Naive thymus-derived CD4-positive, alpha-beta T cell (primary cell): Measurements from ENCODE around the gene SCAMP2. TPM values are rescaled to one million over a fixed set of nuclear protein-coding genes. Genes with fewer than 3 reads are reported as not detected.

Experiments used
- ATAC-seq: fragments of 150-1000 bp; cut with Tn5 transposase; 2 replicates; pipeline ENCODE4 v1.10.0; 2021; ENCODE audit warnings: mild to moderate bottlenecking, moderate library complexity
- CTCF ChIA-PET: fragments of 350-600 bp; sonication (Branson Sonifier 250); formaldehyde crosslinking; loops from one replicate; lab custom pipeline; 2021; ENCODE audit warnings: antibody characterized with exemption; lab: Charles Lee
- POLR2A ChIA-PET: fragments of 350-600 bp; sonication (Branson Sonifier 250); formaldehyde crosslinking; loops from one replicate; lab custom pipeline; 2021; ENCODE audit warnings: antibody characterized with exemption, inconsistent platforms; lab: Charles Lee
- DNase-seq, 9 donors: peaks; one replicate each; pipeline versions ENCODE4 v3.0.0 to v3.0.0-alpha.2; 2020 to 2022; ENCODE audit warnings: mixed read lengths in 1 of 9
- H3K27ac ChIP-seq: one replicate; pipeline ENCODE4 v1.7.0; 2013; ENCODE audit warnings: mild to moderate bottlenecking, low read depth, low read length, moderate library complexity
- H3K27me3 ChIP-seq, 2 donors: one replicate each; pipeline ENCODE4 v1.7.0; 2013; ENCODE audit warnings: low read length in 2 of 2, mild to moderate bottlenecking in 2 of 2, moderate library complexity in 2 of 2; ENCODE audit not compliant: control insufficient read depth in 2 of 2, insufficient read depth in 2 of 2
- H3K36me3 ChIP-seq, 3 experiments: 1 replicate in 2 of 3; 2 replicates in 1 of 3; pipeline ENCODE4 v1.7.0; 2013; ENCODE audit warnings: low read length in 3 of 3, mild to moderate bottlenecking in 3 of 3, moderate library complexity in 1 of 3; ENCODE audit not compliant: insufficient read depth in 3 of 3, control insufficient read depth in 2 of 3
- H3K4me1 ChIP-seq, 2 donors: one replicate each; pipeline ENCODE4 v1.7.0; 2013; ENCODE audit warnings: low read length in 2 of 2, mild to moderate bottlenecking in 2 of 2, moderate library complexity in 1 of 2; ENCODE audit not compliant: control insufficient read depth in 2 of 2, insufficient read depth in 2 of 2
- H3K4me3 ChIP-seq: 2 replicates; pipeline ENCODE4 v1.7.0; 2013; ENCODE audit warnings: mild to moderate bottlenecking, low read length
- H3K9me3 ChIP-seq, 3 experiments: 1 replicate in 2 of 3; 2 replicates in 1 of 3; pipeline ENCODE4 v1.7.0; 2013; ENCODE audit warnings: low read length in 3 of 3; ENCODE audit not compliant: control insufficient read depth in 2 of 3
- H3K27ac Mint-ChIP-seq, 9 donors: one replicate each; pipeline ENCODE4 v1.8.0; 2020 to 2022; ENCODE audit warnings: mixed read lengths in 9 of 9, mild to moderate bottlenecking in 8 of 9, moderate library complexity in 5 of 9, inconsistent platforms in 2 of 9
- H3K27me3 Mint-ChIP-seq, 5 donors: one replicate each; pipeline ENCODE4 v1.8.0; 2021 to 2022; ENCODE audit warnings: mixed read lengths in 5 of 5, mild to moderate bottlenecking in 1 of 5
- H3K36me3 Mint-ChIP-seq, 5 donors: one replicate each; pipeline ENCODE4 v1.8.0; 2020 to 2022; ENCODE audit warnings: mixed read lengths in 5 of 5, mild to moderate bottlenecking in 3 of 5, inconsistent platforms in 1 of 5
- H3K4me1 Mint-ChIP-seq, 7 donors: one replicate each; pipeline ENCODE4 v1.8.0; 2020 to 2022; ENCODE audit warnings: mixed read lengths in 7 of 7, mild to moderate bottlenecking in 3 of 7, inconsistent platforms in 1 of 7
- H3K4me3 Mint-ChIP-seq, 10 donors: one replicate each; pipeline ENCODE4 v1.8.0; 2020 to 2022; ENCODE audit warnings: mild to moderate bottlenecking in 10 of 10, mixed read lengths in 10 of 10, moderate library complexity in 6 of 10, inconsistent platforms in 2 of 10
- H3K9me3 Mint-ChIP-seq, 11 donors: one replicate each; pipeline ENCODE4 v1.8.0; 2020 to 2022; ENCODE audit warnings: mixed read lengths in 11 of 11, mild to moderate bottlenecking in 4 of 11, inconsistent platforms in 1 of 11, moderate library complexity in 1 of 11
- intact Hi-C, 2 donors: fragments of 100-400 bp; cut with micrococcal nuclease; formaldehyde crosslinking; loops; one replicate each; pipeline ENCODE4 v1.15.1; 2023
- polyA plus RNA-seq, 2 donors: library from polyadenylated mRNA; unstranded; fragments of 300-500 nt; fragmentation: Illumina TruSeq; gene quantifications; one replicate each; pipeline ENCODE4 v1.2.3, GENCODE V29; 2021
- total RNA-seq, 6 experiments: library from RNA in 5 of 6; stranded (reverse) in 5 of 6; gene quantifications; 1 replicate in 5 of 6; 2 replicates in 1 of 6; pipeline ENCODE4 v1.2.3 and lab custom pipeline; 2021 to 2026

The SCAMP2 gene
- total and polyA plus RNA-seq, 7 experiments from 2014 or later: 78.9 to 141 (median 122) TPM

DNA sequence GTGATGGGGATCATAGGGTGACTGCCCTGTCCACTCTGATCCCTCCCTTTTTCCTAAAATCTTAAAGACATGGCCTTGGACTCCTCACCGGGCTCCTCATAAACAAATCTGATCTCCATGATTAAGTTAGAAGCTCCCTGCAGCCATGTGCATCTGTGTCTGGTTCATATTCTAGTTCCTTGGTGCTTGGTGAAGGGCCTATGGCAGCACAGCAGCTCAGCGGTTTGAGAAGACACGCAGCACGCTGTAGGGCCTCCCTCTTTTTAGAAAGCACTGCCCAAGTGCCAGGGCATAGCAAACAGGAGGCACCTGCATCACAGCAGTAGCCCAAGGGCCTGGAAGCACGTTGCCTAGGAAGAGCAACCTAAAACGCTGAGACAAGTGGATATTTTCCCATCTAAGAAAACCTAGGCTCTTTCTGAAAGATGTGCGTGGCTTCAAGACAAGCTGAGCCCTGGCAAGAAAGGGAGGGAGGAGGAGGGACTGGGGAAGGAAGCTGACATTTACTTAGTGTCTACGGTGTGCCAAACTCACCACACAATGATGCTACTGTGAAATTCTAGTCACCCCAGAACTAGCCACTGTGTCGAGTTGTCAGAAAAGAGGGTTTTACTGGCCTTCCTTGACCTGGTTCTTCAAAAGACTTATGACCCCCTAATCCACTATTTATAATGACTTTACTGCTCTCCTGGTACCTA lies 15.3 kb downstream of the SCAMP2 start:
- H3K27ac Mint-ChIP-seq: peak overlapping the region; percentile 30 to 83 (median 72)
- H3K9me3 ChIP-seq: no peaks in the 10 kb centered on the region
- H3K36me3 Mint-ChIP-seq: peaks cover 0 to 15% (median 4%) of the 10 kb centered on the region in 5 donors
- peak; percentile 56 for ATAC-seq
- no peaks in the 10 kb centered on the region for H3K9me3 Mint-ChIP-seq
- peaks cover 23 to 34% of the 10 kb centered on the region in 2 donors for H3K4me1 ChIP-seq
- CTCF ChIA-PET: interaction anchor here (1.2 to 1.5 kb wide), 3 partner anchors 10 to 44 kb away, joined by 3 to 4 read pairs (median 4); no protein-coding TSS in a partner anchor
- POLR2A ChIA-PET: interaction anchor here (0.6 to 2.0 kb wide), 4 partner anchors 10 to 83 kb away, joined by 3 to 9 read pairs (median 5); partner anchors contain the start of gene SCAMP2
- no peak for DNase-seq
- H3K27me3 Mint-ChIP-seq: no peaks in the 10 kb centered on the region
- intact Hi-C loops: loop anchor here in 1 of 2 donors (2.0 kb wide), 1 partner anchor 13 kb away; no protein-coding TSS in a partner anchor
- H3K27ac ChIP-seq: peak overlapping the region; percentile 10
- peaks cover 19 to 45% (median 33%) of the 10 kb centered on the region in 7 donors for H3K4me1 Mint-ChIP-seq
- no peaks in the 10 kb centered on the region for H3K27me3 ChIP-seq
- H3K4me3 Mint-ChIP-seq: peak overlapping the region in 5 of 10 donors; percentile 9 to 59 (median 41)
- peaks cover 0 to 25% (median 11%) of the 10 kb centered on the region in 3 experiments for H3K36me3 ChIP-seq
- H3K4me3 ChIP-seq: no peak overlapping the region

DNA sequence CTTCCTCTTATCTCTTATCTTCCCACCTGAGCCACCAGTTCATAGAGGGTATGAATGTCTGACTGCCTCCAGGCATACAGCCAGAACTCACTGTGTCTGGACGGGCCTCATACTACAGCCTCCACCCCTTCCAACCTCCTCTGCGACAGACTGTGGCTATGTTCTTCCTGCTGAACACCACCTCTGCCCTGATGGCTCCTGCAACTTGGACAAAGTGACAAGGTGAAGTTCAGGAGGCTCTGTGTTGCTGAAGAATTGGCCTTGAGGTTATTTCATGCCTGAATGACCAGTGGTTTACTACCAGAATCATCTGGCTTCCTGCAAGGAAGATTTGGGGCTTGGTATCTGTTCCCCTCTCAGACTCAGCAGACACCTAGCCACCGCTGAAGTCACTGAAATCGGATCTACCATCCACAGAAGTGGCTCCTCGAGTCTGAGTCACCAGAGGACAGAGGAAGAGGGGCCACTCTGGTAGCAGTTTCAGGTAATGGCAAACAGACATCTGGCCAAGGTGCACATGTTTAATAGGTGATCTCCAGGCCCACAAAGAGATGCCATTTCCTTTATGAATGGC lies 16.0 kb downstream of the SCAMP2 start:
- POLR2A ChIA-PET: interaction anchor here (1.0 to 1.8 kb wide), 3 partner anchors 13 to 14 kb away, joined by 3 to 9 read pairs (median 6); no protein-coding TSS in a partner anchor
- CTCF ChIA-PET: no interaction called here
- Histone ChIP-seq H3K4me1 (peaks cover 23 to 34% of the 10 kb centered on the region in 2 donors), H3K9me3 (no peaks in the 10 kb centered on the region), H3K4me3 (no peak overlapping the region), H3K27ac (peak overlapping the region; percentile 16), H3K27me3 (no peaks in the 10 kb centered on the region), H3K36me3 (peaks cover 3 to 31% (median 17%) of the 10 kb centered on the region in 3 experiments)
- Mint-ChIP-seq H3K36me3 (peaks cover 0 to 18% (median 4%) of the 10 kb centered on the region in 5 donors), H3K4me3 (peak overlapping the region in 1 of 10 donors; percentile 42), H3K27me3 (no peaks in the 10 kb centered on the region), H3K4me1 (peaks cover 19 to 41% (median 33%) of the 10 kb centered on the region in 7 donors), H3K27ac (peak overlapping the region in 8 of 9 donors; percentile 30 to 90 (median 80)), H3K9me3 (no peaks in the 10 kb centered on the region)
- DNase-seq (no peak), ATAC-seq (peak; percentile 29)
- intact Hi-C loops: no loop called here

DNA sequence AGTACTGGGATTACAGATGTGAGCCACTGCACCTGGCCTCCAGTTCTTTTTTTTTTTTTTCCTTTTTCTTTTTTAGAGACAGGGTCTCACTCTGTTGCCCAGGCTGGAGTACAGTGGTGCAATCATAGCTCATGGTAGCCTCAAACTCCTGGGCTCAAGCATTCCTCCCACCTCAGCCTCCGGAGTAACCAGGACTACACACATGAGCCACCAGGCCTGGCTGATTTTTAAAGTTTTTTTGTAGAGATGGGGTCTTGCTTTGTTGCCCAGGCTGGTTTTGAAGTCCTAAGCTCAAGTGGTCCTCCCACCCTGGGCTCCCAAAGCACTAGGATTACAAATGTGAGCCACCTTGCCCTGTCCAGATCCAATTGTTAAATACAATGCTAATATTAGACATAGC lies 16.6 kb downstream of the SCAMP2 start:
- Histone ChIP-seq H3K36me3 (peaks cover 9 to 37% (median 20%) of the 10 kb centered on the region in 3 experiments), H3K4me1 (peaks cover 23 to 34% of the 10 kb centered on the region in 2 donors), H3K9me3 (no peaks in the 10 kb centered on the region), H3K4me3 (no peak overlapping the region), H3K27me3 (no peaks in the 10 kb centered on the region), H3K27ac (peak overlapping the region; percentile 16)
- no peak overlapping the region for H3K4me3 Mint-ChIP-seq
- ATAC-seq: no peak
- peaks cover 19 to 40% (median 35%) of the 10 kb centered on the region in 7 donors for H3K4me1 Mint-ChIP-seq
- peak overlapping the region; percentile 30 to 81 (median 70) for H3K27ac Mint-ChIP-seq
- no peaks in the 10 kb centered on the region for H3K27me3 Mint-ChIP-seq
- intact Hi-C loops: no loop called here
- ChIA-PET CTCF (no interaction called here), POLR2A (interaction anchor here (1.0 to 1.8 kb wide), 4 partner anchors 12 to 14 kb away, joined by 3 to 9 read pairs (median 4); no protein-coding TSS in a partner anchor)
- no peaks in the 10 kb centered on the region for H3K9me3 Mint-ChIP-seq
- DNase-seq: no peak
- H3K36me3 Mint-ChIP-seq: peaks cover 0 to 24% (median 4%) of the 10 kb centered on the region in 5 donors

DNA sequence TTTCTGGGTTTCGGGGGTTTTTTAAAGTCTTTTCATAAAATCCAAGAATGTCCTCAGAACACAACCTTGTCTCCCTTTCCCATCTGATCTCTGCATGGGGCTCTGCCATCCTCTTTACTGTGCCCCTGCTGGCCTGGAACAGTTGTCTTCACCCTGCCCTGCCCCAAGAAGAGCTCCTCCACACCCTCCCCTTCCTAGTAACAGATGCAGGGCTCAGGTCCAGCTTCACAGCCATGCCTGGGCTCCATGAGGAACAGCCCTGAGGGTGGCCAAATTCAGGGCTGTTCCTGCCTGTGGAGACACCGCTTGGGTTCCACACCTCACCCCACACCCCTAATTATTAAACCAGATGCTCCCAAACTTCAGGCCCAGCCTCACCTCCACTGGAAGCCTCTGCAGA lies 17.3 kb downstream of the SCAMP2 start:
- intact Hi-C loops: no loop called here
- Mint-ChIP-seq H3K27ac (peak overlapping the region in 8 of 9 donors; percentile 31 to 89 (median 72)), H3K4me3 (no peak overlapping the region), H3K36me3 (peaks cover 0 to 29% (median 4%) of the 10 kb centered on the region in 5 donors), H3K4me1 (peaks cover 19 to 36% (median 34%) of the 10 kb centered on the region in 7 donors), H3K27me3 (no peaks in the 10 kb centered on the region), H3K9me3 (no peaks in the 10 kb centered on the region)
- Histone ChIP-seq H3K4me3 (no peak overlapping the region), H3K27me3 (no peaks in the 10 kb centered on the region), H3K9me3 (no peaks in the 10 kb centered on the region), H3K36me3 (peaks cover 10 to 44% (median 27%) of the 10 kb centered on the region in 3 experiments), H3K27ac (no peak overlapping the region), H3K4me1 (peaks cover 23 to 34% of the 10 kb centered on the region in 2 donors)
- DNase-seq (no peak), ATAC-seq (no peak)
- POLR2A ChIA-PET: interaction anchor here (1.0 to 1.8 kb wide), 4 partner anchors 11 to 56 kb away, joined by 3 to 9 read pairs (median 4); no protein-coding TSS in a partner anchor
- CTCF ChIA-PET: no interaction called here

DNA sequence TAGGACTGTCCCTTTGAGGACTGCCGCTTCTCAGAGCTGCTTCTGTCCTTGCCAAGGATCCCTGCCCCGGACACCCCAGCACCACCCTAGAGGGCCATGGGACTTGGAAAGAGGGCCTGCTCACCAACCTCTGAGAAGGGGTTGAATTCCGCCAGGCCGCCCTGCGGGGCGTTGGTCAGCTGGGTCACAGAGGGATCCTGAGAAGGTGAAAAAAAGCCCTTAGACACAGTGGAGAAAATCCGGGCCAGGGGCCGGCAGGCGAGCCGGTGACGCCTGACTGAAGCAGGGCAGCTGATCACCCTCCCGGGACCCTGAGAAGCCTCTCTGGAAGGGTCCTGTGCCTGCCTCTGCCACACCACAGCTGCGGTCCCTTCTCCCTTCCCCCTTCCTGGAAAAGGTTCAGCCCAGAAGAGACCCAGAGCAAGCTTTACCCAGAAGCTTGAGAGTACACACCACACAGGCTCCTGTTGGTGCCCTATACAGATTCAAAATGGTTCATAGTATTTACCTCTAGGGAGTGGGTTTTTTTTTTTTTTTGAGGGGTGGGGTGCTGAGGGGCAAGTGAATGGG lies 18.6 kb downstream of the SCAMP2 start:
- H3K4me3 ChIP-seq: no peak overlapping the region
- ATAC-seq (no peak), DNase-seq (no peak)
- H3K4me1 ChIP-seq: peaks cover 23 to 27% of the 10 kb centered on the region in 2 donors
- Mint-ChIP-seq H3K9me3 (no peaks in the 10 kb centered on the region), H3K4me1 (peaks cover 19 to 32% (median 31%) of the 10 kb centered on the region in 7 donors), H3K27ac (peak overlapping the region in 1 of 9 donors; percentile 21), H3K36me3 (peaks cover 0 to 33% (median 7%) of the 10 kb centered on the region in 5 donors), H3K27me3 (no peaks in the 10 kb centered on the region), H3K4me3 (no peak overlapping the region)
- H3K27ac ChIP-seq: peak overlapping the region; percentile 25
- peaks cover 10 to 57% (median 33%) of the 10 kb centered on the region in 3 experiments for H3K36me3 ChIP-seq
- POLR2A ChIA-PET: interaction anchor here (0.7 to 1.7 kb wide), 5 partner anchors 10 to 57 kb away, joined by 3 to 5 read pairs (median 3); partner anchors contain the start of genes FAM219B and MPI
- no peaks in the 10 kb centered on the region for H3K9me3 ChIP-seq
- H3K27me3 ChIP-seq: no peaks in the 10 kb centered on the region
- CTCF ChIA-PET: interaction anchor here (0.9 kb wide), 1 partner anchor 47 kb away, joined by 4 read pairs; no protein-coding TSS in a partner anchor
- intact Hi-C loops: no loop called here

DNA sequence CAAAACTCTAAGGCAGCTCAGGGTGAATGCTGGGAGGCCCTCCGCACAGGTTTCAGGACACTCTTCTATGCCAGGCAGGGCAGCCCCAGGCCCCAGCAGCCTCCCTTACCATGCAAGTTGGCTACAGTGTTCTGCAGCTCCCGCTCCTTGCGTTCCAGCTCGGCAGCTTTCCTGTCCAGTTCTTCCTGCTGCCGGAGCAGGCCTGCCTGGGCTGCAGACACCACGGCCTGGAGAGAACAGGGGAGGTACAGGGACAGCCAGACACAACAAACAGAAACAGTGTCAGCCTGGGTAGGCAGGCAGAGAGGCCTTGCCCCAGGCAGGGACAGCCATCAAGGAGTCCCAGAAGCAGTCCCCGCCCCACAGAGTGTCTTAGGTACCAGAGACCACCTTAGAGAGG lies 21.2 kb downstream of the SCAMP2 start:
- Histone ChIP-seq H3K4me1 (peaks cover 0 to 4% of the 10 kb centered on the region in 2 donors), H3K36me3 (peaks cover 10 to 77% (median 33%) of the 10 kb centered on the region in 3 experiments), H3K4me3 (no peak overlapping the region), H3K27ac (no peak overlapping the region), H3K27me3 (no peaks in the 10 kb centered on the region), H3K9me3 (no peaks in the 10 kb centered on the region)
- H3K4me1 Mint-ChIP-seq: peaks cover 0 to 19% (median 9%) of the 10 kb centered on the region in 7 donors
- peak overlapping the region in 3 of 9 donors; percentile 13 to 41 (median 19) for H3K27ac Mint-ChIP-seq
- H3K27me3 Mint-ChIP-seq: no peaks in the 10 kb centered on the region
- H3K36me3 Mint-ChIP-seq: peaks cover 5 to 47% (median 18%) of the 10 kb centered on the region in 5 donors
- ChIA-PET CTCF (interaction anchor here (1.2 to 1.7 kb wide), 3 partner anchors 8 to 69 kb away, joined by 3 to 6 read pairs (median 4); partner anchors contain the start of gene ULK3), POLR2A (interaction anchor here (1.1 to 1.4 kb wide), 2 partner anchors 14 to 19 kb away, joined by 3 read pairs; no protein-coding TSS in a partner anchor)
- no peak overlapping the region for H3K4me3 Mint-ChIP-seq
- ATAC-seq (no peak), DNase-seq (no peak)
- intact Hi-C loops: no loop called here
- no peaks in the 10 kb centered on the region for H3K9me3 Mint-ChIP-seq
